ENCODE data around the gene PKLR.
A peak's percentile ranks its signal among the peaks of the same experiment; 100 is the strongest.
"Not testable (repeated sequence)": the region's sequence is repeated elsewhere in the genome, so short reads cannot be mapped to it uniquely, and the experiment has no call there.

PKLR gene

DNA sequence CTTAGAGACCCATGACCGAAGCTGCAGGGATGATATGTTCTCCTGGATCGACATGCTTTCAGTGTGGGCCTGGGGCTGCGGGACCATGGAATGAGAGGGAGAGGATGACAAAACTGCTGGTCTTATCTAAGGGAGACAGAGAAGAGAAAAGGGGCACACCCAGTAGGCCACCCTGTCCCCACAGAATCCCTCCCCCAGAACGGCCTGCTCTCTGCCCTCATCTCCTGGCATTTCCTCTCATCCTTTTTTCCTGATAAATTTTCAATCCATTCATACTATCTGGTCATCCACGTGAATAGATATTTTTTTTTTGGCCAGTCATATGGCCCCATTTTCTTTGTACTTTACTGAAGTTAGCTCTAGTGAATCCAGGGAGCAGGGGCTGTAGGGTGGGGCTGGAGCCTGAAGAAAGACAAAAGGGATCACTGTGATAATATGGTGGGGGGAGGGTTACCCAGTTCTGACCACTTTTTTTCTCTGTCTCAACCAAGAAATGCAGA lies at the start of gene PKLR:
Gene PKLR, minus strand, starts transcription at position 97 of the 500 bp plus-strand sequence. Its CDS starts 43 bp downstream, at position 54.
- no peak for DNase-seq

DNA sequence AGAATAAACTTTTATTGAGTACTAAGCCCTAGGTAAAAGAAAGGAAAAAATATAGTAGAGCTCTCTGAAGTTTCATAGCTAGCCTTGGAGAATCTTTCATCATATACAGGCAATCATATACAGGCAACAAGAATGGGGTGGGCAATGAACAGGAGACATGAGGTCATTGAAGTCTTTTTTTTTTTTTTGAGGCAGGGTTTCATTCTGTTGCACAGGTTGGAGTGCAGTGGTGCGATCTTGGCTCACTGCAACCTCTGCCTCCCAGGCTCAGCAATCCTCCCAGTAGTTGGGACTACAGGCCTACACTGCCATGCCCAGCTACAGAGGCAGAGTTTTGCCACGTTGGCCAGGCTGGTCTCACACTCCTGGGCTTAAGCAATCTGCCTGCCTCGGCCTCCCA lies 41.6 kb upstream of the PKLR start:
- DNase-seq, result no peak

DNA sequence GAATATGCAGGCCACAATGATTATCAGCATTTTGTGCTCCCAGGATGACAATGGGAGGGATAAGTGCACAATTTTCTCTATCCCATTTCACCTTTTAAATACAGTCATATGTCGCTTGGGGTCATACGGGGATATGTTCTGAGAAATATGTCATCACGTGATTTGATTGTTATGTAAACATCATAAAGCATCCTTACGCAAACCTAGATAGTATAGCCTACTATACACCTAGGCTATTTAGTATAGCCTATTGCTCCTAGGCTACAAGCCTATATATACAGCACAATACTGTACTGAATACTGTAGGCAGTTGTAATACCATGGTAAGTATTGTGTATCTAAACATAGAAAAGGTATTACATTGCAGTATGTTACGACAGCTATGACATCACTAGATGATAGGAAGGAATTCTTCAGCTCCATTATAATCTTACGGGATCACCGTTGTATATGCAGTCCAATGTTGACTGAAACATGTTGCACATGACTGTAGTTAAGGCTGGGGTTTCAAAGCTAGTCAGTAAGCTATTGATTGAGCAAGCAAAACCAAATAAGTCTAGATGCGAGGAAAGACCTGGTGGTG lies 38.4 kb upstream of the PKLR start:
- no peak for DNase-seq

- DNase-seq, result no peak
Measured at GRCh38 chr1:155334962-155335361, 33.7 kb upstream of the PKLR start.

GRCh38 chr1:155329980-155330598 lies 28.9 kb upstream of the PKLR start:
- DNase-seq, result no peak

- not testable (repeated sequence) for DNase-seq
Measured at GRCh38 chr1:155328856-155329255, 27.6 kb upstream of the PKLR start.

GRCh38 chr1:155327981-155328380 lies 26.7 kb upstream of the PKLR start:
- DNase-seq, result no peak

- no peak for DNase-seq
Measured at GRCh38 chr1:155326631-155327037, 25.4 kb upstream of the PKLR start.

- no peak for DNase-seq
Measured at GRCh38 chr1:155326020-155326526, 24.8 kb upstream of the PKLR start.

- no peak for DNase-seq
Measured at GRCh38 chr1:155325603-155325893, 24.3 kb upstream of the PKLR start.

GRCh38 chr1:155324717-155325602 lies 23.7 kb upstream of the PKLR start:
- peak; percentile 13 for DNase-seq

- DNase-seq, result peak; percentile 87
Measured at GRCh38 chr1:155324037-155324716, 22.9 kb upstream of the PKLR start.

- peak; percentile 86 for DNase-seq
Measured at GRCh38 chr1:155323729-155324036, 22.4 kb upstream of the PKLR start.

DNA sequence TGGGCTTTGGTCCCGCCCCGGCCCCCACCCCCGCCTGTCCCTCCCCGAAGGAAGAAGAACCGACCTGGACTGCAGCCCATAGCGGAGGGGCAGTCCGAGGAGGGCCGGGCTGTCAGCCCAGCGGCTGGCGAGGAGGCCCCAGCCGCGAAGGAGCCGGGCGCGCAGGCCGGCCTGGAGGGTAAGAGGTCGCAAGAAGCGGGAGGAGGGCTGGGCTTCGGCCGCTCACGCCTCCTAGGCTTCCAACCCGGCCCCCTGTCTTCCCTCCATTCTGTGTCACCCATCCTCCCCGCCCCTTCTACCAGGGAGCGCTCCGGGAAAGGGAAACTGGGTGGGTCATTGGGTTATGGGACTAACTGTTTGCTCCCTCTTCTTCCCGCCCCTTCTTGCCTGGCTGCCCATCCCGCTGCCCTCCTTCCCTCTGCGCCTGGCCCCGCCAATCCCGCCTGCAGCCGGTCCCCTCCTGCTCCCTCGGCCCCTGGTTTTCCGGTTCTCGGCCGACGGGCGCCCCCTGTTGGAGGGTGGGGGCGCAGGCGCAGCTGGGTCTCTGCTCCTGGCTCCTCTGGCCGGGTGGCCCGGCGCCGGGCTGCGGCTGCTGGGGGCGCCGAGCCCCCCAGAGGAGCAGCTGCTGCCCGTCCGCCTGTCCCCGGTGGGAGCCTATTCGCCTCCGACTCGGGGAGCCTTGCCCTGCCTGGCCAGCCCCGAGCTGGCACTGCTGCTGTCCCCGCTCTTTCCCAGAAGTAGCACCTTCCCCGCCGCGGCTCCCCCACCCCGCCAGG lies 21.9 kb upstream of the PKLR start:
- peak; percentile 92 for DNase-seq

DNA sequence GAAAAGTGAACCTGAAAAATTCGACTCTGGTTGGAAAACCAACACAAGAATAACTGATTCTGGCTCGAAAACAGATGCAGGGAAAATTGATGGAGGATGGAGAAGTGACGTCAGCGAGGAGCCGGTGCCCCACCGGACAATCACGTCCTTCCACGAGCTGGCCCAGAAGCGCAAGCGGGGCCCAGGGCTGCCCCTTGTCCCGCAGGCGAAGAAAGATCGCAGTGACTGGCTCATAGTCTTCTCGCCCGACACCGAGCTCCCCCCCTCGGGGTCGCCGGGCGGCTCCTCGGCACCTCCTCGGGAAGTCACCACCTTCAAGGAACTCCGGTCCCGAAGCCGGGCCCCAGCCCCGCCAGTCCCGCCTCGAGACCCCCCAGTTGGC lies 21.3 kb upstream of the PKLR start:
- DNase-seq, result peak; percentile 19

GRCh38 chr1:155321639-155322503 lies 20.6 kb upstream of the PKLR start:
- DNase-seq, result no peak

- DNase-seq, result peak; percentile 86
Measured at GRCh38 chr1:155320661-155321617, 19.7 kb upstream of the PKLR start, which contains the start of gene RUSC1. TSS of gene RUSC1 (plus strand) at chr1:155320894. CDS start at chr1:155321774, 880 bp downstream.

GRCh38 chr1:155320252-155320651 lies 19.0 kb upstream of the PKLR start:
- DNase-seq, result no peak

DNA sequence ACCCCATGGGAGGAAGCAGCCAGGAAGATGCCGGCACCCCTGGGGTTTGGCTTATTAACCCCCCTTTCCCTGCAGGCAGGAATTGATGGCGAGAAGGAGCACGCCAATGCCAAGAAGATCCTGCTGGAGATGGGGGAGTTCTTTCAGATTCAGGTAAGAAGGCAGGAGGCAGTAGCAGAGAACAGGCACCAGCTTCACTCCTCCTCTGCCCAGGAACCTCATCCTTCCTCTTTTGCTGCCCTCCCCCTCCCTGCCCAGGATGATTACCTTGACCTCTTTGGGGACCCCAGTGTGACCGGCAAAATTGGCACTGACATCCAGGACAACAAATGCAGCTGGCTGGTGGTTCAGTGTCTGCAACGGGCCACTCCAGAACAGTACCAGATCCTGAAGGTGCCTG lies 18.3 kb upstream of the PKLR start:
- DNase-seq, result no peak

- DNase-seq, result no peak
Measured at GRCh38 chr1:155318082-155318481, 16.8 kb upstream of the PKLR start.
